ENCODE measurements around the gene MAGEF1.

Gene MAGEF1

DNA sequence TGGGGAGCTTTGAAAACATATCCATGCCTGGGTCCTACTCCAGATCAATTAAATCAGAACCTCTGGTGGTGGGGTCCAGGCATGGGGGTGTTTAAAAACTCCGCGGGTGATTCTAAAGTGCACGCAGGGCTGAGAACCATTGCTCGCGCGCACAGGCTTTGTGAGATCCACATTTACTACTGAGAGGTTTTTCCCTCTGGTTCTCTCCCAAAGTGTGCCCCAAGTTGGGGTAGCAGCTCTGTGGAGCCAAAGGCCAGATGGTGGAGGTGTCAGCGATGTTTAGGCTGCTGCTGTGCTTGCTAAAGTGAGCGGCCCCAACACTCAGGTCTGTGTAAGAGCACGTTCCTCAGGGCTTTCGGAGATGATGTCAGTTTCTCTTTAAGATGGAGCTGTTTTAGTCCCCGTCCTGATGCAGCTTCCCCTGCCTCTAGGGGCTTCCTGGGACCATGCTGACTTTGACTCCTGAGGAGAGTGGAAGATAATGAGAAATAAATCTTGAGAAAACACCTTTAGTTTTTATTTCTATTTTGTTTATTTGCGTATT, 13.4 kb upstream of the MAGEF1 start:
- DNase-seq (ENCODE audit: low read depth): no peak

DNA sequence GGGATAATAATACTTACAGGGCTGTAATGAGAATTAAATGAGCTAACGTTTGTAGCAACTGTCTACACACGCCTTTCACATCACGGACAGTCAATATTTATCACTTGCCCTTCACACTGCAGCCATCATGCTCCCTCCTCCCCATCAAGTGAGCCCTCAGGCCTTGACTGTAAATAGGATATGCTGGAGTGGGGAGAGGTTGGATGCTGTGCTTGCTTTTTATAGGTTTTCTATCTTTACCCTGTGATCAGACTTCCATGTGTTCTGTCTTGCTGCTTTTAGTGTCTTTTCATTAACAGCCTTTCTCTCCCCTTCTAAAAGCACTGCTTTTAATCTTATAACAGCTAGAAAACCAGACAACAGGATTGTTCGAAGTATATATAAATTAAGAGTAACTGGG, 12.8 kb upstream of the MAGEF1 start:
- no peak for DNase-seq (ENCODE audit: low read depth)

DNA sequence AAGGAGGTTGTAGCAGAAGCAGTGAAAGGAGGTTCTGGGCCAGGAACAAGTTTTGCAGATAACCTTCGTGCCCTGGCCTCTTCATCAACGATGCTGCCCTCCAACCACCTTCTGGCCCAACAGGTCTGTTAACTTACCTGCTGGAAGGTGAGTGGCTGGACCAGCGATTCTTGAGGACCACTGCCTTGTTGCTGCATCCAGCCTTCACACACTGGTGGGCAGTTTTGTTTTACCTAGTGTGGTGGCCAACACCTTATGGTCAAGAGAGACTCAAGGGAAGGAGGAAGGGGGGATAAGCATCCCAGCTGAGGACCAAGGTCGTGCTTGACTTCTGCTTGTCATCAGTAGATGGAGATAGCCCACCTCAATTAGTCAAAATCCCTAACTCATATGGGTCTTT, 7.8 kb upstream of the MAGEF1 start:
- DNase-seq (ENCODE audit: low read depth): no peak

DNA sequence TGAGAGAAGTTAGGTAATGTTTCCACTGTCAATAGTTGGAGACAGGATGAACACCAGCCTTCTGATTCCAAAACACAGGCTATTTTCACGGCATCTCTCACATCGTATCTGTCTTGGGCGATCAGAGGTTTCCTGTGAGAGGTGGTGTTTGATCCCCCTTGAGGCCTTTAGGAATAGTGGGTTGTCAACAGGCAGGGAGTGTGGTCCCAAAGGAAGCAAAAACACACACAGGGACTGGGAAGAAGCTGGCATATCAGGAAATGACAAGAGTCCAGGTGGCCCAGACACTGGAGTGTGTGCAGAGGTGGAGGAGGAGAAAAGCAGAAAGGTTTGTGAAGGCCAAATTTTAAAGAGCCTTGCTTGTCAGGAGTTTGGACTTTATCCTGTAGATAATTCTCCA, 6.6 kb upstream of the MAGEF1 start:
- no peak for DNase-seq (ENCODE audit: low read depth)

DNA sequence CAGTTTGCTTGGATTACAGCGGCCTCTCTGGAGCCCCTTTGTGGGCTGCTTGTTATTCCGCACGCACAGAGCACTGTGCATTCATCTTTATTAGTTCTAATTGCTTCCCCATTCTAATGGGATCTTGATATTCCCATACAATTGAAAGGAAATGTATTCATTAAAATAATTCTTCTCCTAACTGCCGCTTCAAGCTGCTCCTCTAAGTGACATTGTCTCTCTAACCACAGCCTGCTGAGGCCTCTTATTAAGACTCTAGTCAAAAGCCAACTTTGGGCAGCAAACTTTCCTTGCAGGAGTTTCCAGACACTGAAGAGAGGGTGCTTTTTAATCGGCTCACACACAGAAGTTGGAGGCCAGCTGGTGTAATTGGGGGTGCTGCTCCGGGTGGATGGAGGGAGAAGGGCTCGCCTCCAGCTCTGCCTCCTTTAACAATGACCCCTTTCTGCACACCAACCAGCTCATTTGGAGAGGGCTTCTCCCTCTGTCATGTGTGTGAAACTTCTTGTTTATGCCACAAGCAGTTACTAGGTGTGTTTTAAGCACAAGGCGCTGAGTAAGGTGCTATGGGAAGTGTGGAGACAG, 5.6 kb upstream of the MAGEF1 start:
- DNase-seq (ENCODE audit: low read depth): no peak

DNA sequence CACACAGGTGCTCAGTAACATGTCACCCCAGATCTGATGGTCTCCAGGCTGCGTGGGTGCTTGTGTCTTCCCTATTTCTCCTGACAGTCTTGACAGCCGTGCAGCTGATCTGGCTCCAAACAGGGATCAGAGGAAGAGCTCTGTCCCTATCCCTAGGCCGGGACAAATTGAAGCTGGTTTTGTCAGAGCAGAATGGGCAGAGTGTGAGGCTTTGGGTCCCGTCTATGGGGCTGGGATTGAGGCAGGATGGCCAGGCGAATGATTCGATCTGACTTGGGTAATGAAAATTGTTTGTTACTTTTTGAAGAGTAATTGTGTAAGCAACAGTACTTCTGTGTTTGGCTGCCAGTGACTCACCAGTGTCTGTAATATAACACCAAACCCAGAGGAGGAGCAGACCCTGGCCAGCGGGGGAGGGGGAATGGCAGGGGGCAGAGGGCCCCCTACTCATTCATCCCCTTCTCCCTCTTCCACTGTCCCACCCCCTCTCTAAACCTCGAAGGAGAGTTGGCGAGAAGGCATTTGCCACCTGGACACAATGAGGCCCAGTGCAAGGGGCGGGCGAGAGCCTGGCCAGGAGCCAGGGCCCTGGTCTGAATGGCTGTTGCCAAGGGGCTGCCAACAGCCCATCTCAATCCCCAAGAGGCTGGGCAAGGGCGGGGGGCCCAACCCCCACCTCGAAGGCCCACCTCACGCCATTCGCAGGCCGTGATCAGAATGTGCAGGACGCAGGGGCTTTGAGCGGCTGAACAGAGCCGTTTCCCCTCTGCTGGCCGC, 4.9 kb upstream of the MAGEF1 start:
- DNase-seq (ENCODE audit: low read depth): peak; percentile 33

DNA sequence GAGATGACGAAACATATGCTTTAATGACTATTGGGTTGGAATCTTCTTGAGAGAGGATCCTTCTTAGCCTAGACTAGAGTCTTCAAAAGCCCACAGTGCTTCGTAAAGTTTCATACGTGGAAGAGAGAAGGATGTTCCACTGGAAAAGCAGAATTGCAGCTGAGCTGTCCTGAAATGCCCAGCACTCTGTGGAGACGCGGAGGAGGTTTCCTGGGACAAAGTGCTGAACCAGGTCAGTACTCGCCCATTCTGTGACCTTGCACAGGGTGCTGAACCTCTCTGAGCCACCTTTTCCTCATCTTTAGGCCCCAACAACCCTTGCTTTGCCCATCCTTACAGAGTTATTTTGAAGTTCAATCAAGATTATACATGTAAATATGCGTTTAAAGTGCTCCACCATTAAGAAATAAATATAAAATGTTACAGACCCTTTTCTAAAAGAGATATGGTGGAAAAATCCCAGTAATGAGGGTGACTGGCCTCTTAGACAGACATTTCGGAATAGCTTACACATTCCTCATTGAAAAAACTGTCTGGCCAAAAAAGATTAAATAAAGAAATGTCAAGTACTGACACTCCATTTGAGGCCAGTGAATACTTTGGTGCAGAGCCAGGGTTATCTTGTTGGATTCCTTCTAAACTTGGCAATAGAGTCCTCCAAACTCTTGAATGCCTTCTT, 4.2 kb upstream of the MAGEF1 start:
- no peak for DNase-seq (ENCODE audit: low read depth)

DNA sequence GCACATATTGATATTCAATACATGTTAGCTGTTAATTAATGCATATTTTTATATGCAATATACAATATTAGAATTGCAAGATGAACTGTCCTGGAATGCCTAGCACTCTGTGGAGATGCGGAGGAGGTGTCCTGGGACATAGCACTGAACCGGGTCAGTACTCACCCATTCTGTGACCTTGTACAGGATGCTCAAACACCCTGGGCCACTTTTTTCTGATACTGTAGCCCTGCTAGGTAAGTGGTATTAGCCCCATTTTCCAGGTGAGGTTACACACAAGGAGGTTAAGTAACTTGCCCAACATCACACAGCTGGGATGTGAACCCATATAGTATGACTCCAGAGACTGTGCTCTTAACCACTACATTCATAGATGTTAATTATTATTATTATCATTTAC, 1.7 kb upstream of the MAGEF1 start:
- no peak for DNase-seq (ENCODE audit: low read depth)

DNA sequence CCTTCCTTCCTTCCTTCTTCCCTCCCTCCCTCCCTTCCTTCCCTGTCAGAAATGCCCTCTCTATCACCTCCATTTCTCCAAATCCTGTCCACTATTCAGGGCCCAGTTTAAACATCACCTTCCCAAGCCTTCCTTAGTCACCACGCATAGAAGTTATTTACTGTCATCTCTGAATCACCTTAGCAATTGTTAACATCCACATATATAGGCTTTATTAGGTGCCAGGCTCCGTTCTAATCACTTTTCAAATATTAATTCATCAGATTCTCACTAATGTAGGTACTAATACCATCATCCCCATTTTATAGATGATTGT, 1.1 kb upstream of the MAGEF1 start:
- DNase-seq (ENCODE audit: low read depth): no peak

DNA sequence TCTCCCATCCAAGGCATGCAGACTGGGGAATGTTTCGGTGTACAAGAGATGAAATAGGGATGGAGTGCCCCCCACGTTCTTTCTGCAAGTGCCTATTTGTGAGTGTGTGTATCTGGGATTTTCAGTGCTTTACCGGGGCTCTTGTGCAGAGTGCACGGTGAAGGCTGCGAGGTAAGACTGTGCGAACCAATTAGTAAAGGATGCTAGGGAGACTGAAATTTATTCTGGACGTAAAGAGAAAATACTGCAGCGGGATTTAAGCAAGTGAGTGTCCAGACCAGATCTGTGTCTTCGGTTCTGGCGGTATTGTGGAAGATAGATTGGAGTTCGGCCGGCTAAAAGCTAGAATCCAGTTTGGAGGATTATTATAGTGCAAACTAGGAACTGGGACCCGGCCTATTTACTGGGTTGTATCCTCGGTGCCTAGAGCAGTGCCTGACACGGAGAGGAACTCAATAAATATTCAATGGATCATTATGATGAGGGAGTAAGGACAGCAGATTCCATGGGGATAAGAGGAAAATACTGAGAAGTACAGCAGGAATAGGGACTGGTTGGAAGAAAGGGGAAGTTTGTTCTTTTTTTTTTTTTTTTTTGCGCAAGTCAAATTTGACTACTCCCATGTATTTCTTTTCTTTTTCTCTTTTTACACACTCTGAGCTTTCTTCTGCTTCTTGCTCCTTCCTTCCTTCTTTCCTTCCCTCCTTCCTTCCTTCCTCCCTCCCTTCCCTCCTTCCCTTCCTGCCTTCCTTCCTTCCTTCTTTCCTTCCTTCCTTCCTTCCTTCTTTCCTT, 580 bp upstream of the MAGEF1 start:
- DNase-seq (ENCODE audit: low read depth): no peak

DNA sequence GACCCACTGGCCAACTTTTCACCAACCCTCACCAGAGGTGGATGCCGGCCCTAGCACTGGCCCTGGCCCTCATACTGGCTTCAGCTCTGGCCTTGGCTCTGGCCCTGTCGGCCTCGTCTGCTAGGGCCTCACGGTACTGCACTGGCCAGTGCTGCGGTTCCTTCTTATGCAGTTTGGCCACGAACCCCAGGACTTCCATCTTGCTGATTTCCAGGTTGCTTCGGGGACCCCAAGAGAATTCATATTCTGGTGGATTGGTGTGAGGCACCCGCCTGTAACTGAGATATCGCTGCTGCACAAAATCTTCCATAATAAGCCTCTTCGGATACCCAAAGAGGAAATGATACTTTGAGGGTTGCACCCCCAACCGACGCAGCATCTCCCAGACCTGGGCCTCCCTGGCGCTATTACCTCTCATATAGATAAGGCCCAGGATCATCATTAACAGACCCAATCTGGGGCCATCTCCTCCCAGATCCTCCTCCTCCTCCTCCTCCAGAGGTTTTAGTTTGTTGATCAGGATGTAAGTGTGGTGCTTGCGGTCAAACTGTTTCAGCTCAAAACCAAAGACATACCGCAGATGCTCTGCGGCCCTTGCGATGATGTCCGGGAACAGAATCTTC, 883 bp downstream of the MAGEF1 start:
- no peak for DNase-seq (ENCODE audit: low read depth)

DNA sequence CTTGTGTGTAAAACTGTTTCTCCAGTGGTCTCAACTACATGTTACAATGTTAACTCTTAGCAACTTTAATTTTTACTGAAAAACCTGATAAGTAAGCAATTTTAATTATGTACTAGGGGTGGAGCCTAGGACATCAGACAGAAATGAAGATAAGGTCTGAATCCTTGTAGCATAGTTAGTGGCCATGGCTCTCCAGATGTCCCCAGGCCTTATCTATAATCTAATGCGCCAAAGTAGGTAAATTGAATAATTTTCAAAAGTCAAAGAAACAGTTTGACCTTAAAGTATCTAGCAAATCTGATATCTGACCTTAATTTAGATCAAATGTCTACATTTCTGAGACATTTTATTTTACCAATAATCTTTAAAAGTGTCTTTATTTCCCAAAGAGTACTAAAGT, 8.2 kb downstream of the MAGEF1 start:
- DNase-seq (ENCODE audit: low read depth): no peak

DNA sequence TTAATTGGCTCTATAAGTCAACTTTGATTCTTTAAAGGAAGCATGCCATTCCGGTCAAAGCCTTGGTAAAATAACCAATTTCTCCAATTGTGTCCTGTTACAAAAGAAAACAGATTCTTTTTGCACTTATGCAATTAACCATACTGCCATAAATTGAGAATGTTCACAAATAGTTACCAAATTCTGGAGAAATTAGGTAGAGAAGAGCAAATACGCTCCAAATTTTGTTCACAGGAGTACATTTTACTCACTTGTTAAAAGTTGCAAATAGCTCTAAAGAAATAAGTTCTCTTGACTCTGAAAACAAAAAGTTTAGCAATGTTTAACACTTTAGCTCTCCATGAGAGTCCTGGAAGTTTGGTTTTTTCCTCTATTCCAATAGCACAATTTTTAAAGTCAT, 11.1 kb downstream of the MAGEF1 start:
- DNase-seq (ENCODE audit: low read depth): no peak

DNA sequence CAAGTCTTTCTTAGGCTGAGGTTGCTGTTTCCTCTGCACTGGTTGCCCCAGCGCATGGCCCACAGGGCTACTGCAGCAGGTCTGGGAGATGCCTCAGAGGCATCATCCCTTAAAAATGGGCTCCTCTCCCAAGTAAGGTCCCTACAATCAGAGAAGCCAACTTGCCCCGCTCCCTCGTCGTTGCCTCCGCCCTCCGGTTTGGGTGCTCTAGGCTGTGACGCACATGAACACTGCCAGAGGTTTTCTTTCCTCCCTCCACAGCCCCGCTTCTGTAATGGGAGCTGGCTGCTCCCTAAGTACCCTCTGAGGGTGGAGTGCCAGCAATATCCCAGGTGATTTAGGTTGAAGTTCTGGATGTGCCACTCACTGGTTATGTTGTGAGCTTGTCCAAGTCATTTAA, 14.0 kb downstream of the MAGEF1 start:
- DNase-seq (ENCODE audit: low read depth): no peak

DNA sequence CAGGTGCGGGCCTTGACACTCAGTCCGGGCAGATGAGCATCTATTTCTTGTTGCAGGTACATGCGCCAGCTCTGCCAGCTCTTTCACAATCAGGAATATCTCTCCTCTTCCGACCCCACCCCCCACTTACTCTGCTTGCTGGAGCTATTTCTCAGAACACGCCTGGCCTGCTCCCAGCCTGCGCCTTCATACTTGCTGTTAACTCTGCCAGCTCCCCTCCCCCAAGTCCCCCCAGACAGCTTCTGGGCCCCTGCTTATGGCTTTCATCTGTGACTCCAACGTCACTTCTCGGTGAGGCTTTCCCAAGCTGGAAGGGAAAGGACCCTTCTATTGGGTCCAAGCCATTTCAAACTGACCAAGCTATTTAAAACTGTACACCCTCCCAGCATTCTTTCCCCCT, 15.2 kb downstream of the MAGEF1 start:
- DNase-seq (ENCODE audit: low read depth): no peak

DNA sequence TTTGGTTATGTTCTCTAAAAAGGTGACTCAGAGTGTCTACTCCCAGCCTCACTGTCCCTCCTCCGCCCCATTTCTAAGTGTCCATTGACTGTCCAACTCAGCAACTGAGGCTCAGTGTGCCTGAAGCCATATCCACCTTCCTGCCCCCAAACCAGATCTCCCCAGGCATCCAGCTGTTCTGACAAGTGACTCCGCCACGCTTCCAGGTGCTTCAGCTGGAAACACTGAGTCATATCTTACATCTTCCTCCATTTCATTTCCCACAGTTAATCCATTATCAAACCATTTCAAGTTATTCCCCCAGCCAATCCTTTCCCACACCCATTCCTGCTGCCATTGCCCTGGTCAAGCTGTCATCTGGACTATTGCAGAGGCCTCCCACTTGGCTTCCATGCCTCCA, 17.1 kb downstream of the MAGEF1 start:
- no peak for DNase-seq (ENCODE audit: low read depth)

DNA sequence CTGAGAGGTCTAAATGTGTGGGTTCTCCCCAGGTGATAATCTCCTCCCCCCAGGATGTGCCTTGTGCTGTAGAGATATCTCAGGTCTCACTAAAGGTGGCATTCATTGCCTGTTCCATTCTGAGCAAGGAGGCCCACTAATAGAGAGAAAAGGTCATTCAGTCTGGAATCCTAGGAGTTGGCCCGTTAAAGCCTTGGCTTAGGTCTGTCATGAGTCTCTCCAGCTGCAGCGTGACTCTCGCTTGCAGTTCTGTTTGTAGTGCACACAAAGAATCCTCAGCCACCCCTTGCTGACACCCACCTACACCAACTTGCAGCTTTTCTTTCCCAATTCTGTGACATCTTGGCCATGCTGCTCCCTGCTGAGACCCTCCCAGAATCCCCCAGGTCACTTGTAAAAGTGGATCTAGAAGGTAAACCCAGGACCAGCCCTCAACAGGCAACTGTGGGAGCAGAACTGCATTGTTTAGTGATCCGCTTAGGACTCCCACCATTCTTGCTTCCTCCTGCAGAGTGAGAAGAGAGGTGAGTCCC, 17.7 kb downstream of the MAGEF1 start:
- DNase-seq (ENCODE audit: low read depth): no peak

DNA sequence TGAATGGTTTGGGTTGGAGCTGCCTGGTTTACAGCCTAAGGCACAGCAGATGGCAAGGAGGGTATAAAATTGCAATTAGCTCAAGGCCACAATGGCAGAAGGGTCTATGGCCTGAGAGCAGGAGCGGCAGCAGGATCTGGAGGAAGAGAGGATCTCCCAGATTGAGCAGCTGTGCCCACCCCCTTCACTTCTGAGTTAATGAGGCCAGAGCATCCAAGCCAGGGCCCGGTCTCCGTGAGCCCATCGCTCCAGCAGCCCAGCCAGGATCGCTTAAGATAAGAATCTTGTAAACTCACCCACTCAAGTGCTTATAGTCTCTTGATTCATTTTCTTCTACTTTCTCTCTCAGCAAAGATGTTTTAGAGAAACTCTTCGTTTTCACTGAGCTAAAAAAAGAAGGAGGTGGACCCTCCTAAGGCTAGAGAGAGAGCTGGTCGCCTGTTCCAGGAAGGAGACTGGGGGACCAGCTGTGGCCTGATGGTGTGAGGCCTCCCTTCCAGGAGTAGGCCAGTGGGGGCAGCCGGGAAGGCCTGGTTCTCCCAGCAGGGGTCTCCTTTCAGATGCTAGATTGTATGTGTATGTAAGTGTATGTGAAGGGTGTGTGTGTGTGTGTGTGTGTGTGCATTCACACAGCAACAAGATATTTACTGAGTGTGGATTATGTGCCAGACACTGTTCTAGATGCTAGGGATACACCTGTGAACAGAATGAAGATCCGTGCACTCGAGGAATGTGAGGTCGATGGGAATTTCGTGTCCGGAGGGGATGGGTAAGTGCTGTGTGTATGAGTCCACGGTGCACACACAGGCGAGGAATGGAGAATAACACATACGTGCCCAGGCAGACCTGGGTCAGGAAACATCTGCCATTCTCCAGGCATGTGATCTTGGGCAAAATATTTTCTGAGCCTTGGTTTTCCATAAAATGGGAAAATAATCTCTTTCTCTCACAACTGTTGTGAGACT, 18.6 kb downstream of the MAGEF1 start:
- no peak for DNase-seq (ENCODE audit: low read depth)

DNA sequence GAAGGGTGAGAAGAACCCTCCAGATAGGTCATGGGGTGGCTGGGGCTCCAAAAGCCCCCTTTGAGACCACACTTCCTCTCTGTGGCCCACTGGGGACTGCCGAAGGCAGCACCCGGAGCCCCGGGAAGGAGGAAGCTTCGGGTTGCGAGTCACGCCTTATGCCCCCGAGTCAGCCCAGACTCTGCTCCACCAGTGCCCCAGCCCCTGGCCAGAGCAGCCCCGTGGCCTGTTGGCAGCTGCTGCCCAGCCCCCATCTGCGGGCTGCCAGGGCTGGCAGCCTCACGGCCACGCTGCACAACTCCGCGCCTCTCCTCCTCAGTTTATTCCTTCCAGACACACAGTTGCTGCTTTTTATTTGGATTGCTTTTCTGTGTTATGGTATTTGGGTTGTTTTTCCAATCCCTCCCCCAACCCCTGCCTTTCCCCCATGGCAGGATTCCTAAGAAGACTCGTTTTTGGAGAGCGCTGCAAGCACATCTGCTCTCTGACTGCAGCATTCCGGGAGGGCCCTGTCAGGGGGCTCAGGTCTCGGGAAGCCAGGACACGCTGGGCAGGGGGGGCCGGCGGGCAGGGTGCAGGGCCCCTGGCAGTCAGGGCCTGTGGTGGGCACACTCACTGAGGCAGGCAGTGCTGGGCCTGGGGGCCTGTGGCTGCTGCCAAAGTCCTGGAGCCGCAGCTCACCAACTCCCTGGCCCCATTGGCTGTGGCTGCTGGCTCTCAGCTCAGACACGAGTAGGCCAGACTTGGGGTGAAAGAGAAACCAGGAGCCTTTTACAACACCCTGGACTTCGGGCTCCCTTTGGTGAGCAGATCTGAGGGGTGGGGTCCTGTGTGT, 20.2 kb downstream of the MAGEF1 start:
- DNase-seq (ENCODE audit: low read depth): no peak

All from stromal cell of bone marrow (primary cell).